Testis (tissue), 2 donors: ENCODE measurements around the gene SAMD11.
"Not testable (repeated sequence)": the region's sequence is repeated elsewhere in the genome, so short reads cannot be mapped to it uniquely, and the experiment has no call there.

ENCODE experiments used
- POLR2A ChIP-seq: fragments of 450-650 bp; IDR thresholded peaks from one replicate; pipeline ENCODE4 v1.6.1; 2017; ENCODE audit warnings: antibody characterized with exemption, mild to moderate bottlenecking, moderate library complexity
- TF ChIP-seq, protein P1 (sequence below), 3 experiments: fragments of 450-650 bp in 2 of 3; fragments of 200-600 bp in 1 of 3; sonication (generic) in 1 of 3; IDR thresholded peaks; one replicate each; pipeline ENCODE4 v1.5.1; 2016 to 2019; ENCODE audit warnings: antibody characterized with exemption in 3 of 3, mild to moderate bottlenecking in 2 of 3, moderate library complexity in 1 of 3

DNA sequence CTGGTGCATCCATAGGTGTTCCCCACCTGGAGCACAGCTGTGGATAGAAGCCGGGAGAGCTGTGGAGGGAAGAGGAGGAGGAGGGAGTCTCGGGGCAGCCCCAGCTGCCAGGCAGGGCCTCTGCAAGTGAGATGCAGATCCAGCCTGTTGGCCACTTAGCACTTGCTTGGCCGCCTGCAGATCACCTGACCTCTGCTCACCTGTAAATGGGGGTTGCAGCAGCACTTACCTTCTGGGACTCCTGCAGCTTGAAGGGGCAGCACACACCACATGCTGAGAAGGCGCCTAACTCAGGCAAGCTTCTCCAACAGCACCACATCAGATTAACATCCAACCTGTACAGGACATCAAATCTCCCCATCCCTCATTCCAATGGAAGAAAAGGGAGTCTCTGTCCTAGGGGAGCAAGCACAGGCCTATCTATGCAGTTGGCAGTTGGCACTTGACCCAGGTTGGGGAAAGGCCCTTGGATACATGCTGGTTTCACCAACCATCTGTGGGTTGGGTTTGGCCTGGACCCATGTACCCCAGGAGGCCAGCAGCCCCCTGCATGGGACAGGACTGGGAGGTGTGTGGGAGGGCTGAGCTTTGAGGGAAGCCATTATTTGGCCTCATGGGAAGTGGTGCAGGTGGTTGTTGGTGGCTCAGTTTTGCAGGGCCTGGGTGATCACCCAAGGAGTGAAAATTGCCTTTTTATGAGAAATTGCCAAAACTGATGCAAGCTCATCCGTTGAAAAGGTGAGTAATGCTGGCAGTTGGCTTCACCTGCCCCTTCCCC, 46.3 kb upstream of the SAMD11 start:
- not testable (repeated sequence) for TF ChIP-seq POLR2A
- TF ChIP-seq, protein P1, sequence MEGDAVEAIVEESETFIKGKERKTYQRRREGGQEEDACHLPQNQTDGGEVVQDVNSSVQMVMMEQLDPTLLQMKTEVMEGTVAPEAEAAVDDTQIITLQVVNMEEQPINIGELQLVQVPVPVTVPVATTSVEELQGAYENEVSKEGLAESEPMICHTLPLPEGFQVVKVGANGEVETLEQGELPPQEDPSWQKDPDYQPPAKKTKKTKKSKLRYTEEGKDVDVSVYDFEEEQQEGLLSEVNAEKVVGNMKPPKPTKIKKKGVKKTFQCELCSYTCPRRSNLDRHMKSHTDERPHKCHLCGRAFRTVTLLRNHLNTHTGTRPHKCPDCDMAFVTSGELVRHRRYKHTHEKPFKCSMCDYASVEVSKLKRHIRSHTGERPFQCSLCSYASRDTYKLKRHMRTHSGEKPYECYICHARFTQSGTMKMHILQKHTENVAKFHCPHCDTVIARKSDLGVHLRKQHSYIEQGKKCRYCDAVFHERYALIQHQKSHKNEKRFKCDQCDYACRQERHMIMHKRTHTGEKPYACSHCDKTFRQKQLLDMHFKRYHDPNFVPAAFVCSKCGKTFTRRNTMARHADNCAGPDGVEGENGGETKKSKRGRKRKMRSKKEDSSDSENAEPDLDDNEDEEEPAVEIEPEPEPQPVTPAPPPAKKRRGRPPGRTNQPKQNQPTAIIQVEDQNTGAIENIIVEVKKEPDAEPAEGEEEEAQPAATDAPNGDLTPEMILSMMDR (IDR thresholded peaks at IDR 0.05), result not testable (repeated sequence)
